Right lobe of liver (tissue), 6 donors: ENCODE data around the gene SLC35A1. TPM values are rescaled to one million over a fixed set of nuclear protein-coding genes. Genes with fewer than 3 reads are reported as not detected.

Experiments
- ATAC-seq, 4 donors: fragments of 200-7000 bp; cut with Tn5 transposase; one replicate each; pipeline ENCODE4 v1.9.1; 2020; ENCODE audit warnings: mild to moderate bottlenecking in 4 of 4, moderate library complexity in 4 of 4
- DNase-seq, 3 donors: peaks; one replicate each; pipeline ENCODE4 v3.0.0-alpha.2; 2020
- H3K27ac ChIP-seq, 3 donors: fragments of 200-600 bp; one replicate each; pipeline ENCODE4 v1.8.0; 2022
- H3K27me3 ChIP-seq, 2 donors: fragments of 200-600 bp; one replicate each; pipeline ENCODE4 v1.8.0; 2022
- H3K36me3 ChIP-seq, 4 donors: fragments of 200-600 bp; sonication (generic) in 1 of 4; one replicate each; pipeline versions ENCODE4 v1.5.1 to v1.8.0; 2017 to 2022; ENCODE audit warnings: control low read depth in 1 of 4
- H3K4me1 ChIP-seq, 4 donors: fragments of 200-600 bp; sonication (generic) in 1 of 4; one replicate each; pipeline versions ENCODE4 v1.5.1 to v1.8.0; 2017 to 2022; ENCODE audit warnings: control low read depth in 1 of 4
- H3K4me3 ChIP-seq, 3 donors: fragments of 200-600 bp; one replicate each; pipeline ENCODE4 v1.8.0; 2022
- H3K9me3 ChIP-seq, 4 donors: fragments of 200-600 bp; sonication (generic) in 1 of 4; one replicate each; pipeline versions ENCODE4 v1.5.1 to v1.8.0; 2017 to 2022; ENCODE audit warnings: control low read depth in 1 of 4
- CTCF ChIP-seq, 4 donors: fragments of 200-600 bp in 3 of 4; fragments of 450-650 bp in 1 of 4; IDR thresholded peaks; one replicate each; pipeline versions ENCODE4 v1.5.1 to v1.8.0; 2016 to 2022; ENCODE audit warnings: antibody characterized with exemption in 4 of 4, mild to moderate bottlenecking in 2 of 4
- POLR2A ChIP-seq: fragments of 450-650 bp; IDR thresholded peaks from one replicate; pipeline ENCODE4 v1.6.1; 2017; ENCODE audit warnings: antibody characterized with exemption, mild to moderate bottlenecking
- WGBS: methylation state at CpG from one replicate; pipeline ENCODE4 v1.1.6; 2018; ENCODE audit warnings: low coverage, low lambda C conversion rate; ENCODE audit not compliant: insufficient coverage; ENCODE audit errors: missing lambda C conversion rate; 5-methylcytosine and 5-hydroxymethylcytosine counted together
- intact Hi-C, 2 donors: fragments of 100-400 bp; cut with DNase I; formaldehyde crosslinking; loops; one replicate each; pipeline versions ENCODE4 v1.11.2 to v1.14.1; 2022
- total RNA-seq, 6 experiments: library from RNA; depleted of rRNA in 2 of 6; stranded (reverse); fragments of >200 nt in 2 of 6; fragmentation: NEBNext Ultra II Directional in 3 of 6; extraction: Animal tissue kit (Norgen Biotek cat#: 25700) in 3 of 6; gene quantifications; one replicate each; pipeline versions ENCODE4 v1.1.0 to v1.2.4, GENCODE V29; 2016 to 2023
- donor health status: DM: no; HTN: yes; CAD: no.
- donor health status: DM: no; HTN: no; CAD: no.
- donor health status: DM: no; HTN: no; CAD: no.
- donor health status: DM: no; HTN: yes; CAD: no.
- donor health status: DM: no; HTN: yes; CAD: no.

Gene SLC35A1
- total RNA-seq, 6 experiments from 2014 or later: 9.3 to 14.1 (median 11.2) TPM

- no peaks in the 10 kb centered on the region for H3K27me3 ChIP-seq
- no peak for TF ChIP-seq CTCF (IDR thresholded peaks at IDR 0.05)
- TF ChIP-seq POLR2A: no peak
- WGBS: 75% methylated on average over 1 of the region's 1 CpG
- no peak overlapping the region for H3K27ac ChIP-seq
- H3K4me1 ChIP-seq: no peaks in the 10 kb centered on the region
- DNase-seq (no peak), ATAC-seq (no peak)
- H3K36me3 ChIP-seq: peaks cover 0 to 5% (median 0%) of the 10 kb centered on the region in 4 donors
- H3K4me3 ChIP-seq: no peak overlapping the region
- H3K9me3 ChIP-seq: no peaks in the 10 kb centered on the region
- intact Hi-C loops: no loop called here
Observed at GRCh38 chr6:87541041-87541440, 68.3 kb downstream of the SLC35A1 start.

- intact Hi-C loops: no loop called here
- H3K9me3 ChIP-seq: no peaks in the 10 kb centered on the region
- no peak overlapping the region for H3K27ac ChIP-seq
- TF ChIP-seq POLR2A: no peak
- no peak for TF ChIP-seq CTCF (IDR thresholded peaks at IDR 0.05)
- H3K4me3 ChIP-seq: no peak overlapping the region
- H3K36me3 ChIP-seq: peaks cover 0 to 9% (median 0%) of the 10 kb centered on the region in 4 donors
- 89% methylated on average over 2 of the region's 2 CpGs for WGBS
- no peaks in the 10 kb centered on the region for H3K4me1 ChIP-seq
- ATAC-seq (no peak), DNase-seq (no peak)
- no peaks in the 10 kb centered on the region for H3K27me3 ChIP-seq
Observed at GRCh38 chr6:87541744-87542143, 69.0 kb downstream of the SLC35A1 start.

GRCh38 chr6:87543696-87544473 lies 71.1 kb downstream of the SLC35A1 start:
- Histone ChIP-seq H3K27me3 (no peaks in the 10 kb centered on the region), H3K4me3 (no peak overlapping the region), H3K4me1 (no peaks in the 10 kb centered on the region), H3K36me3 (peaks cover 0 to 15% (median 0%) of the 10 kb centered on the region in 4 donors), H3K27ac (no peak overlapping the region), H3K9me3 (no peaks in the 10 kb centered on the region)
- TF ChIP-seq CTCF (IDR thresholded peaks at IDR 0.05) (no peak), POLR2A (no peak)
- ATAC-seq (no peak), DNase-seq (no peak)
- intact Hi-C loops: no loop called here
- WGBS: 68% methylated on average over 4 of the region's 4 CpGs

- 67% methylated on average over 1 of the region's 1 CpG for WGBS
Observed at GRCh38 chr6:87544474-87544735, 71.6 kb downstream of the SLC35A1 start.

More at GRCh38 chr6:87544474-87544735, 71.6 kb downstream of the SLC35A1 start:
- ATAC-seq: no peak
- Histone ChIP-seq H3K27ac (no peak overlapping the region), H3K4me1 (no peaks in the 10 kb centered on the region), H3K4me3 (no peak overlapping the region), H3K9me3 (no peaks in the 10 kb centered on the region), H3K27me3 (no peaks in the 10 kb centered on the region), H3K36me3 (peaks cover 0 to 15% (median 0%) of the 10 kb centered on the region in 4 donors)
- intact Hi-C loops: no loop called here
- no peak for DNase-seq
- no peak for TF ChIP-seq POLR2A
- TF ChIP-seq CTCF (IDR thresholded peaks at IDR 0.05): no peak
